SK-N-MC (cell line): Measurements from ENCODE around the gene CD300LD.
A peak's percentile ranks its signal among the peaks of the same experiment; 100 is the strongest.

Experiments used
- DNase-seq: peaks from one replicate; pipeline ENCODE4 v3.0.0-alpha.2; 2011; ENCODE audit warnings: low read depth, low spot score
- H3K27ac ChIP-seq: fragments of 200-600 bp; sonication (generic); 2 replicates; pipeline ENCODE4 v1.5.1; 2016; ENCODE audit warnings: mixed run types
- H3K36me3 ChIP-seq: fragments of 200-600 bp; sonication (generic); 2 replicates; pipeline ENCODE4 v1.6.1; 2017; ENCODE audit warnings: antibody characterized with exemption, low read length, mixed read lengths; ENCODE audit not compliant: insufficient read depth
- H3K4me3 ChIP-seq: fragments of 200-600 bp; sonication (generic); 2 replicates; pipeline ENCODE4 v1.5.1; 2016
- H3K9ac ChIP-seq: fragments of 200-600 bp; sonication (generic); 2 replicates; pipeline ENCODE4 v1.8.0; 2017; ENCODE audit warnings: mixed run types, mixed read lengths; ENCODE audit not compliant: insufficient read length
- H3K9me3 ChIP-seq: fragments of 200-600 bp; sonication (generic); 2 replicates; pipeline ENCODE4 v1.6.1; 2017; ENCODE audit warnings: low read depth, mild to moderate bottlenecking, antibody characterized with exemption, low read length, moderate library complexity, mixed read lengths
- EZH2 ChIP-seq: fragments of 200-600 bp; sonication (generic); IDR thresholded peaks from one replicate; pipeline ENCODE4 v1.6.1; 2017; ENCODE audit warnings: antibody characterized with exemption
- FOXP2 ChIP-seq: optimal IDR thresholded peaks from 2 replicates; pipeline ENCODE3; 2011; ENCODE audit warnings: mild to moderate bottlenecking, moderate library complexity; ENCODE audit not compliant: insufficient read depth; ENCODE audit errors: extremely low read length, control extremely low read depth
- POLR2AphosphoS5 ChIP-seq: IDR thresholded peaks from 2 replicates; pipeline ENCODE4 v1.6.1; 2012; ENCODE audit warnings: mild to moderate bottlenecking, low read depth, low read length, borderline replicate concordance

Gene CD300LD

DNA sequence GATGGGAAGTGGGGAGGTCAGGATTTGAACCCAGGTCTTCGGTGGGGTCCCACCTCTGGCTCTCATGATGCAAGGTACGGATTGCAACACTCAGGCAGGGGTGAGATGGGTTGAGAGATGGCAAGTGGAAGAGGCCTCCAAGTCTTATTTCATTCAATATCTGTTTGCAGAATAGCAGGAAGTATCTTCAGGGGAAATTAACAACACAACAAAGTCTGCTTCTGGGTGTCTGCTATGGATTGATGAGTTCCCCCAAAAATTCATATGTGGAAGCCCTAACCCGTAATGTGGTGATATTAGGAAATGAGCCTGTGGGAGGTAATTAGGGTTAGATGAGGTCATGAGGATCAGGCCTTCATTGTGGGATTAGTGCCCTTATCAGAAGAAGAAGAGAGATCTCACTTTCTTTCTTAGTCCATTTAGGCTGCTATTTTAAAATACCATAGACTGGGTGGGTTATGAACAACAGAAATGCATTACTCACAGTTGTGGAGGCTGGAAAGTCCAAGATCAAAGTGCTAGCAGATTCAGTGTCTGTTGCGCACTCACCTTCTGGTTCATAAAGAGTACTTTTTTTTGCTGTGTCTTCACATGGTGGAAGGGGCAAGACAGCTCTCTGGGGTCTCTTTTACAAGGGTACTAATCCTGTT, 20.3 kb downstream of the CD300LD start:
- H3K9me3 ChIP-seq = no peaks in the 10 kb centered on the region
- DNase-seq = no peak
- no peak overlapping the region for H3K27ac ChIP-seq
- H3K4me3 ChIP-seq = no peak overlapping the region
- H3K9ac ChIP-seq = no peak overlapping the region
- TF ChIP-seq EZH2 (no peak), POLR2AphosphoS5 (no peak), FOXP2 (no peak)
- no peaks in the 10 kb centered on the region for H3K36me3 ChIP-seq

DNA sequence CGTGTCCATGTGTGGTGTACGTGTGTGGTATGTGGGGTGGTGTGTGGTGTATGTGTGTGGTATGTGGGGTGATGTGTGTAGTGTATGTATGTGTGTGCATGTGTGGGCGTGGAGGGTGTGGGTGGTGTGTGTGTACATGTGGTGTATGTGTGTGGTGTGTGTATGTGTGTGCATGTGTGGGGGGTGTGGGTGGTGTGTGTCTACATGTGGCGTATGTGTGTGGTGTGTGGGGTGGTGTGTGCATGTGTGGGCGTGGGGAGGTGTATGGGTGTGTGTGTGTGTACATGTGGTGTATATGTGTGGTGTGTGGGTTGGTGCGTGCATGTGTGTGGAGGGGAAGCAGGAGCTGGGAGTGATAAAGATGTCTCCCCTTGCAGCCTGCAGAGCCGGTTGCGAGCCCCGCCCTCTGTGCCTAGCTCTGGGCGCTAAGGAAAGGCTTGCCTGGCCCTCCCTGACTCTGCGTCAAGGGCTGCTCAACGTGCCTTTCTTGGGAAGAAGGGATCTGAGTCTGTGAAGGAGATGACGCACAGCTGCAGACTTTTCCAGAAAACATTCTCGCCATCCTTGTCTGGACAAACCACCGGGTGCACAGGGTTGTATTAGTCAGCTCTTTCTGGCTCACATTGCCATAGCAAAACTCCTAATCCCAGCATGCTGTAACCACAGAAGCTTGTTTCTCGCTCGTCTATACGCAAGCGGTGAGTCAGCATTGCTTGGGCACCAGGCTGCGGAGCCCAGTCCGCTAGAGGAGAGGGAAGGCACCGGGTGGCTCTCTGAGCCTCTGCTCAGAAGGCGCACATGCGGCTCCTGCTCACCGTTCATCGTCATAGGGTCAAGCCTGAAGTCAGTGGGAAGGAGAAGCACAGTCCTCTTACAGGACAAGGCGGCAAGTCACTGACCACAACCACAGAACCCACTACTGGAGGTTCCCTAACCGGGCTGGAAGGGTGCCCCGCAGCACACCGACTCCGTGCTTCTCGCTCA, 22.8 kb downstream of the CD300LD start:
- H3K4me3 ChIP-seq = no peak overlapping the region
- TF ChIP-seq FOXP2 (no peak), POLR2AphosphoS5 (no peak), EZH2 (no peak)
- peak; percentile 30 for DNase-seq
- H3K36me3 ChIP-seq = no peaks in the 10 kb centered on the region
- H3K27ac ChIP-seq = no peak overlapping the region
- no peak overlapping the region for H3K9ac ChIP-seq
- H3K9me3 ChIP-seq = no peaks in the 10 kb centered on the region

DNA sequence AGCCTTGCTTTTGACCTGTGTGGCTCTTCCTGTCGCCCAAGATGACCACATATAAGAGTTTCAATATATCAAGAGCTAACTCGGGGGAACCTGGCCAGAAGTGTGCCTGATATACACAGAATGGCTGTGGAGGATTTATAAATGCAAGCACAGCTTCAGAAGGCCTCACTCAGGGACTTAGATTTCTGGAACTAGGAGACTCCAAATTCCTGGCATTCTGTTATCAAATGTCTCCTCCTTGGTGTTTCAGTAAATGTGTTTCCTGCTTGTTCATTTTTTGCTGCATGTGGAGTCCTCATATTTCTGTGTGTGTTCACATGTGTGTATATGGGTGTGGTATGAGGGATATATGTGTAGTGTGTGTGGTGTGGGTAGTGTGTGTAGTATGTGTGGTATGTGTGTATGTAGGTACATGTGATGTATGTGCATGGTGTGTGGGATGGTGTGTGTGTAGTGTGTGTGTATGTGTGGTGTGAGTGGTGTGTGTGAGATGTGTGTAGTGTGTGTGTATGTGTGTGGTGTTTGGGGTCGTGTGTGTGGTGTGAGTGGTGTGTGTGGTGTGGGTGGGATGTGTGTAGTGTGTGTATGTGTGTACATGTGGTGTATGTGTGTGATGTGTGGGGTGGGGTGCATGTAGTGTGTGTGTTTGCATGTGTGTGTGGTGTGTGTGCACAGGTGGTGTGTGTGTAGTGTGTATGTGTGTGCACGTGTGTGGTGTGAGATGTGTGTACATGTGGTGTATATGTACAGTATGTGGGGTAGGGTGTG, 23.8 kb downstream of the CD300LD start:
- Histone ChIP-seq H3K9me3 (no peaks in the 10 kb centered on the region), H3K27ac (no peak overlapping the region), H3K36me3 (no peaks in the 10 kb centered on the region), H3K4me3 (no peak overlapping the region), H3K9ac (no peak overlapping the region)
- no peak for DNase-seq
- TF ChIP-seq FOXP2 (no peak), EZH2 (no peak), POLR2AphosphoS5 (no peak)

DNA sequence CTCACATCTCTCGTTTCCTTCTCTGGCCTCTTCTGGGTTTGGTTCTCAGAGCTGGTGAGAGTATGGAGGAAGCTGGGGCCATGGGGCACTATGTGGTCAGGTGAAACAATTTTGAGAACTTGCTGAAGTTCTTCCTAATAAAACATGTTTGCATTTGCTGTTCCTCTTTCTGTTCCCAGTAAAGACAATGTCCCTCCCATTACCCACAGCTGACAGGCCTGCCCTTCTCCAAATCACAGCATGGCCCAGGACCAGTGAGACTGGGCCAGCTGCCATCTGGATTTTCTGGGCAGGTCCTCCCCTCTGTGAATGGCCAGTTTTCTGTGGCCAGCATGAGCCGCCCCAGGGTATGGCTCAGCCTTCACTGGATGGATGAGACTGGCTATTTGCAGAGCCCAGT, 24.7 kb downstream of the CD300LD start, which contains the start of gene CD300H:
TSS of gene CD300H (minus strand) at position 113 of the 400 bp plus-strand sequence.
- no peak within 1 kb of the TSS for H3K9ac ChIP-seq
- no peak for DNase-seq
- H3K27ac ChIP-seq = no peak within 1 kb of the TSS
- H3K36me3 ChIP-seq = no peaks in the 10 kb centered on the region
- no peaks in the 10 kb centered on the region for H3K9me3 ChIP-seq
- no peak within 1 kb of the TSS for H3K4me3 ChIP-seq
- TF ChIP-seq FOXP2 = no peak
- TF ChIP-seq EZH2 = no peak
- TF ChIP-seq POLR2AphosphoS5 = no peak

DNA sequence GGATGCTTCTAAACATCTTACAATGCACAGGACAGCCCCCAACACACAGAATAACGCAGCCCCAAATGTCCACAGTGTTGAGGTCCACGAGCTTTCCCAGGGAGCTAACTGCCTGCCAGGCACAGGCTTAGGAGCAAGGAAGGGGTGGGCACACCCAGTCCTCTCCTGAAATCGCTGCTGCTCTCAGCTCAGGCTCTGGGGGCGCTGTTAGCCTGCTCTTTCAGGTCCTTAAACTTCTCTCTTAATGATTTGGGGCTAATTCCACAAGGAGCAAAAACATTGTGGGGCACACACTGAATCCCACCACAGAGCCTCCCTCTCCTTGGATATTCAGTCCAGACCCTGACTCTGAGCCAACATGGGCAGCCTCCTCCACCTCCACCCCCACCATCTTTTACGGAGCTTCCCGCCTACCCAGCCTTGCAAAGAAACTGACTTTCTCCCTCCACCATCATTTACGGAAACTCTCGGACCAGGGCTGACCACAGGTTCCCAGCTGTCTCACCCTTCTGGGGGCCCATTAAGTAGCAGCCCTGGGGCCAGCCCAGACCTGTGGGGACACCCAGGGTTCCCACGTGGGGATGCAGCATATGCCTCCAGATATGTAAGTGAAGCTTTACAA, 25.8 kb downstream of the CD300LD start:
- Histone ChIP-seq H3K27ac (no peak overlapping the region), H3K9me3 (no peaks in the 10 kb centered on the region), H3K9ac (no peak overlapping the region), H3K4me3 (no peak overlapping the region), H3K36me3 (no peaks in the 10 kb centered on the region)
- no peak for TF ChIP-seq FOXP2
- TF ChIP-seq POLR2AphosphoS5 = no peak
- no peak for TF ChIP-seq EZH2
- no peak for DNase-seq

DNA sequence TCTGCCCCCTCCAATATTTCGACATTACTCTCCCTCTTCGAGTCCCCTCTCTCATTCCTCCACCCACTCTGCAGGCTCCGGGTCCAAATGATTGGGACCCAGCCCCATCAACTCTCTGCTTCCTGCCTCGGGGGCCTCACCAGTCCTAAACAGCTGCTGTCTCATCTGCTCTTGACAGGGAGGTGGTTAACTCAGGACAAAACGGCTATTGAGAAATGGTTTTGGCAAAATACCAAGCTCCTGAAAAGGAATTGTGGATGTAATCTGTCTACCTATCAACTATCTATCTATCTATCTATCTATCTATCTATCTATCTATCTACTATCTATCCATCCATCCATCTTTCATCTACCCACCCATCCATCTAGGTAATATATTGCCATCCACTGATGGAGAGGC, 27.0 kb downstream of the CD300LD start:
- H3K36me3 ChIP-seq = no peaks in the 10 kb centered on the region
- H3K9ac ChIP-seq = no peak overlapping the region
- TF ChIP-seq FOXP2 = no peak
- no peak for TF ChIP-seq POLR2AphosphoS5
- no peak for TF ChIP-seq EZH2
- no peak overlapping the region for H3K27ac ChIP-seq
- no peaks in the 10 kb centered on the region for H3K9me3 ChIP-seq
- DNase-seq = no peak
- no peak overlapping the region for H3K4me3 ChIP-seq

DNA sequence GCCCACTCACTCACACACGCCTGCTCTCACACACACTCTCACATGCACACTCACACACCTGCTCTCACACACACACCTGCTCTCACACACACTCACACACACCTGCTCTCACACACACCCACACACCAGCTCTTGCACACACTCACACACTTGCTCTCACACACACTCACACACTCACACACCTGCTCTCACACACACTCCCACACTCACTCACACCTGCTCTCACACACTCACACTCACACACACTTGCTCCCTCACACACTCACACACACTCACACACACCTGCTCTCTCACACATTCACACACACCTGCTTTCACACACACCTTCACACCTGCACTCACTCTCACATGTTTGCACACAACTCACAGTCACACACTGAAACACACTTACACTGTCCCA, 28.7 kb downstream of the CD300LD start:
- Histone ChIP-seq H3K9ac (no peak overlapping the region), H3K4me3 (no peak overlapping the region), H3K27ac (no peak overlapping the region)

DNA sequence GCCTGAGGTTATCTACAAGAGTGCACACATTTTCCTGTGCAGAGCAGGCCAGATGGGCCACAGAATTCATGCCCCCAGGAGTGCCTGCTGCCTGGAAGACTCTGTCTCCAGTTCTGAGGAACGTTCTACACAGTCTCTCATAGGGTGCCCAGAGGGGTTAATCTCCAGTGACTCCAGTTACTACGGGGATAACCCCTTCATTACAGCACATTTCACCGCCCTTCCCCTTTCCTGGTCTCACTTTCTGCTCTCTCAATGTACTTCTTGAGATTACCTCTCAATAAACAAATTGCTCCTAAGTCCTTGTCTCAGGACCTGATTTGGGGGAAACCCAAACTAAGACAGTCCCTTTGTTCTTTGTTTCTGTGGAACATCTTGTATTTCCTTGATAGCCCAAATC, 30.5 kb downstream of the CD300LD start:
- Histone ChIP-seq H3K4me3 (no peak overlapping the region), H3K27ac (no peak overlapping the region), H3K36me3 (no peaks in the 10 kb centered on the region), H3K9ac (no peak overlapping the region), H3K9me3 (no peaks in the 10 kb centered on the region)
- TF ChIP-seq POLR2AphosphoS5 = no peak
- TF ChIP-seq FOXP2 = no peak
- TF ChIP-seq EZH2 = no peak
- DNase-seq = no peak

More for the DNA sequence above, 28.7 kb downstream of the CD300LD start:
- no peak for DNase-seq
- no peak for TF ChIP-seq EZH2
- TF ChIP-seq FOXP2 = no peak
- TF ChIP-seq POLR2AphosphoS5 = no peak
- no peaks in the 10 kb centered on the region for H3K9me3 ChIP-seq
- H3K36me3 ChIP-seq = no peaks in the 10 kb centered on the region
